Liver (tissue), 9 donors: ENCODE results near the gene DAGLB. TPM values are rescaled to one million over a fixed set of nuclear protein-coding genes. Genes with fewer than 3 reads are reported as not detected.

Experiments used
- DNase-seq: peaks from one replicate; pipeline ENCODE4 v3.0.0-alpha.2; 2017; ENCODE audit warnings: low spot score
- H3K27ac ChIP-seq, 2 donors: one replicate each; pipeline ENCODE4 v1.7.0; 2013; ENCODE audit warnings: inconsistent platforms in 2 of 2, low read length in 2 of 2, control low read depth in 1 of 2, low read depth in 1 of 2, mild to moderate bottlenecking in 1 of 2
- H3K27me3 ChIP-seq, 4 donors: one replicate each; pipeline versions ENCODE4 v1.6.1 to v1.7.0; 2013; ENCODE audit warnings: low read length in 3 of 4, inconsistent platforms in 1 of 4, mild to moderate bottlenecking in 1 of 4, moderate library complexity in 1 of 4; ENCODE audit not compliant: control insufficient read depth in 4 of 4, insufficient read depth in 4 of 4
- H3K36me3 ChIP-seq, 4 donors: one replicate each; pipeline versions ENCODE4 v1.6.1 to v1.7.0; 2013; ENCODE audit warnings: low read length in 3 of 4, mild to moderate bottlenecking in 3 of 4, low read depth in 1 of 4, moderate library complexity in 1 of 4; ENCODE audit not compliant: control insufficient read depth in 4 of 4, insufficient read depth in 3 of 4
- H3K4me1 ChIP-seq, 4 donors: one replicate each; pipeline versions ENCODE4 v1.6.1 to v1.7.0; 2013; ENCODE audit warnings: low read length in 3 of 4, mild to moderate bottlenecking in 3 of 4, moderate library complexity in 1 of 4; ENCODE audit not compliant: control insufficient read depth in 4 of 4, insufficient read depth in 4 of 4
- H3K4me3 ChIP-seq, 3 donors: one replicate each; pipeline versions ENCODE4 v1.6.1 to v1.7.0; 2013; ENCODE audit warnings: low read length in 3 of 3, control low read depth in 1 of 3, low read depth in 1 of 3, mild to moderate bottlenecking in 1 of 3
- H3K9ac ChIP-seq, 2 donors: one replicate each; pipeline ENCODE4 v1.7.0; 2013; ENCODE audit warnings: low read length in 2 of 2, mild to moderate bottlenecking in 2 of 2, moderate library complexity in 2 of 2, control low read depth in 1 of 2, low read depth in 1 of 2
- H3K9me3 ChIP-seq, 4 donors: one replicate each; pipeline versions ENCODE4 v1.6.1 to v1.7.0; 2013; ENCODE audit warnings: low read length in 3 of 4; ENCODE audit not compliant: control insufficient read depth in 4 of 4
- FOXA1 ChIP-seq: IDR thresholded peaks from 2 replicates; pipeline ENCODE4 v1.6.1; 2016; ENCODE audit warnings: antibody characterized with exemption
- GABPA ChIP-seq, 2 donors: IDR thresholded peaks in 1 of 2; conservative IDR thresholded peaks in 1 of 2; 2 replicates each; pipeline ENCODE4 v1.6.1; 2016; ENCODE audit warnings: antibody characterized with exemption in 2 of 2, mild to moderate bottlenecking in 1 of 2, moderate library complexity in 1 of 2
- HNF4A ChIP-seq, 2 donors: conservative IDR thresholded peaks; 2 replicates each; pipeline ENCODE4 v1.6.1; 2016; ENCODE audit warnings: antibody characterized with exemption in 2 of 2, mild to moderate bottlenecking in 2 of 2
- HNF4G ChIP-seq: IDR thresholded peaks from 2 replicates; pipeline ENCODE4 v1.6.1; 2016; ENCODE audit warnings: antibody characterized with exemption
- JUND ChIP-seq, 2 donors: IDR thresholded peaks; 2 replicates each; pipeline ENCODE4 v1.6.1; 2016; ENCODE audit warnings: antibody characterized with exemption in 2 of 2
- MAX ChIP-seq: IDR thresholded peaks from 2 replicates; pipeline ENCODE4 v1.6.1; 2016; ENCODE audit warnings: antibody characterized with exemption
- NR2F2 ChIP-seq: IDR thresholded peaks from 2 replicates; pipeline ENCODE4 v1.6.1; 2016; ENCODE audit warnings: antibody characterized with exemption
- RAD21 ChIP-seq, 2 donors: IDR thresholded peaks; 2 replicates each; pipeline ENCODE4 v1.6.1; 2016; ENCODE audit warnings: antibody characterized with exemption in 2 of 2, mild to moderate bottlenecking in 2 of 2
- REST ChIP-seq: IDR thresholded peaks from 2 replicates; pipeline ENCODE4 v1.6.1; 2016; ENCODE audit warnings: antibody characterized with exemption, mild to moderate bottlenecking
- RXRA ChIP-seq, 2 donors: IDR thresholded peaks; 2 replicates each; pipeline ENCODE4 v1.6.1; 2017 to 2018; ENCODE audit warnings: antibody characterized with exemption in 2 of 2, mild to moderate bottlenecking in 1 of 2
- SP1 ChIP-seq: IDR thresholded peaks from 2 replicates; pipeline ENCODE4 v1.6.1; 2018; ENCODE audit warnings: antibody characterized with exemption, mild to moderate bottlenecking
- TAF1 ChIP-seq: conservative IDR thresholded peaks from 2 replicates; pipeline ENCODE4 v1.6.1; 2016; ENCODE audit warnings: antibody characterized with exemption, mild to moderate bottlenecking
- YY1 ChIP-seq: IDR thresholded peaks from 2 replicates; pipeline ENCODE4 v1.6.1; 2016; ENCODE audit warnings: antibody characterized with exemption, mild to moderate bottlenecking
- WGBS: extraction: QIAGEN DNeasy Blood & Tissue Kit; methylation state at CpG from one replicate; pipeline ENCODE4 v1.1.7; 2013; 5-methylcytosine and 5-hydroxymethylcytosine counted together
- polyA plus RNA-seq, 2 donors: library from polyadenylated mRNA; stranded (reverse) in 1 of 2; unstranded in 1 of 2; fragments of 200-250 nt in 1 of 2; fragments of >200 nt in 1 of 2; fragmentation: Nextera tagmentation in 1 of 2; extraction: Ambion mirVana in 1 of 2; gene quantifications; one replicate each; pipeline versions ENCODE4 v1.2.1 to v1.2.3, GENCODE V29; 2013 to 2015
- total RNA-seq, 2 donors: library from RNA; depleted of rRNA; stranded (reverse); fragments of >200 nt; gene quantifications; one replicate each; pipeline ENCODE4 v1.2.3, GENCODE V29; 2014
- TF ChIP-seq, protein P1 (sequence below): IDR thresholded peaks from 2 replicates; pipeline ENCODE4 v1.6.1; 2016; ENCODE audit warnings: antibody characterized with exemption
- TF ChIP-seq, protein P2 (sequence below): IDR thresholded peaks from 2 replicates; pipeline ENCODE4 v1.6.1; 2016; ENCODE audit warnings: antibody characterized with exemption
- donor health status: healthy.
- donor health status: healthy.
- donor health status: healthy.
- donor health status: healthy.
- donor health status: healthy.

DAGLB gene
- total and polyA plus RNA-seq, 4 donors = 4.9 to 10.7 (median 8.4) TPM

GRCh38 chr7:6487184-6487545 lies 39.4 kb upstream of the DAGLB start:
- Histone ChIP-seq H3K4me3 (no peak overlapping the region), H3K9me3 (no peaks in the 10 kb centered on the region), H3K9ac (no peak overlapping the region), H3K36me3 (no peaks in the 10 kb centered on the region), H3K27me3 (no peaks in the 10 kb centered on the region), H3K4me1 (peaks cover 0 to 14% (median 9%) of the 10 kb centered on the region in 4 donors), H3K27ac (no peak overlapping the region)
- TF ChIP-seq FOXA1 (no peak), RXRA (IDR thresholded peaks at IDR 0.05) (no peak), YY1 (no peak), HNF4A (conservative IDR thresholded peaks at IDR 0.05) (no peak), REST (no peak), JUND (IDR thresholded peaks at IDR 0.05) (no peak), NR2F2 (no peak), HNF4G (no peak), SP1 (no peak)
- TF ChIP-seq, protein P1, sequence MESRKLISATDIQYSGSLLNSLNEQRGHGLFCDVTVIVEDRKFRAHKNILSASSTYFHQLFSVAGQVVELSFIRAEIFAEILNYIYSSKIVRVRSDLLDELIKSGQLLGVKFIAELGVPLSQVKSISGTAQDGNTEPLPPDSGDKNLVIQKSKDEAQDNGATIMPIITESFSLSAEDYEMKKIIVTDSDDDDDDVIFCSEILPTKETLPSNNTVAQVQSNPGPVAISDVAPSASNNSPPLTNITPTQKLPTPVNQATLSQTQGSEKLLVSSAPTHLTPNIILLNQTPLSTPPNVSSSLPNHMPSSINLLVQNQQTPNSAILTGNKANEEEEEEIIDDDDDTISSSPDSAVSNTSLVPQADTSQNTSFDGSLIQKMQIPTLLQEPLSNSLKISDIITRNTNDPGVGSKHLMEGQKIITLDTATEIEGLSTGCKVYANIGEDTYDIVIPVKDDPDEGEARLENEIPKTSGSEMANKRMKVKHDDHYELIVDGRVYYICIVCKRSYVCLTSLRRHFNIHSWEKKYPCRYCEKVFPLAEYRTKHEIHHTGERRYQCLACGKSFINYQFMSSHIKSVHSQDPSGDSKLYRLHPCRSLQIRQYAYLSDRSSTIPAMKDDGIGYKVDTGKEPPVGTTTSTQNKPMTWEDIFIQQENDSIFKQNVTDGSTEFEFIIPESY = no peak
- no peak for DNase-seq
- 98% methylated on average over 4 of the region's 4 CpGs for WGBS

GRCh38 chr7:6486438-6487183 lies 38.9 kb upstream of the DAGLB start:
- Histone ChIP-seq H3K9ac (no peak overlapping the region), H3K27ac (no peak overlapping the region), H3K27me3 (no peaks in the 10 kb centered on the region), H3K36me3 (no peaks in the 10 kb centered on the region), H3K9me3 (no peaks in the 10 kb centered on the region), H3K4me1 (peaks cover 0 to 17% (median 13%) of the 10 kb centered on the region in 4 donors), H3K4me3 (no peak overlapping the region)
- no peak for DNase-seq
- TF ChIP-seq, protein P2, sequence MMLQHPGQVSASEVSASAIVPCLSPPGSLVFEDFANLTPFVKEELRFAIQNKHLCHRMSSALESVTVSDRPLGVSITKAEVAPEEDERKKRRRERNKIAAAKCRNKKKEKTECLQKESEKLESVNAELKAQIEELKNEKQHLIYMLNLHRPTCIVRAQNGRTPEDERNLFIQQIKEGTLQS = no peak
- TF ChIP-seq RAD21 (IDR thresholded peaks at IDR 0.05) (no peak), MAX (no peak), GABPA (IDR thresholded peaks at IDR 0.05 in 1 of 2, conservative IDR thresholded peaks at IDR 0.05 in 1 of 2) (no peak), REST (no peak), TAF1 (no peak), YY1 (no peak)
- 97% methylated on average over 19 of the region's 19 CpGs for WGBS
